ENCODE data around the gene PORCN. TPM values are rescaled to one million over a fixed set of nuclear protein-coding genes. Genes with fewer than 3 reads are reported as not detected.

The PORCN gene
- total and polyA plus RNA-seq, 2 donors (not counting 3 experiments of a cell fraction or from before 2014, with no cell fraction given): 7.6 to 21.0 TPM

GRCh38 chrX:48559636-48560035, 50.8 kb downstream of the PORCN start:
- DNase-seq (ENCODE audit: low read depth, low spot score) (no peak), FAIRE-seq (no peak)
- no peaks in the 10 kb centered on the region for H3K27me3 ChIP-seq (ENCODE audit: control insufficient read depth in 2 of 2, insufficient read depth in 2 of 2, low read length in 2 of 2)
- no peak overlapping the region for H3K4me2 ChIP-seq (ENCODE audit: insufficient read depth, low read length)
- POLR2A ChIA-PET: no interaction called here
- H3K9ac ChIP-seq (replicated peaks; ENCODE audit: extremely low read depth, insufficient read depth, low read length): no peak overlapping the region
- H3K4me1 ChIP-seq (ENCODE audit: control insufficient read depth, extremely low read depth, insufficient read depth, low read length): peaks cover 2% of the 10 kb centered on the region
- H3K4me3 ChIP-seq (replicated peaks in 1 of 3; ENCODE audit: insufficient read depth in 1 of 3, low read depth in 1 of 3, low read length in 3 of 3): no peak overlapping the region
- H3K36me3 ChIP-seq (ENCODE audit: control insufficient read depth in 2 of 2, extremely low read depth in 1 of 2, insufficient read depth in 2 of 2, low read length in 2 of 2): peaks cover 0 to 7% of the 10 kb centered on the region in 2 experiments
- TF ChIP-seq CTCF (IDR thresholded peaks at IDR 0.05; ENCODE audit: extremely low read depth in 1 of 2, insufficient read depth in 1 of 2, low read depth in 1 of 2, low read length in 2 of 2): no peak
- TF ChIP-seq JUN (IDR thresholded peaks at IDR 0.05; ENCODE audit: borderline replicate concordance, insufficient read depth, insufficient read length, low read depth): no peak
- TF ChIP-seq EZH2 (IDR thresholded peaks at IDR 0.05; ENCODE audit: borderline replicate concordance, low read depth, low read length, severe bottlenecking): no peak
- no peak for TF ChIP-seq FOS (IDR thresholded peaks at IDR 0.05; ENCODE audit: borderline replicate concordance, insufficient read depth, low read length)
- TF ChIP-seq POLR2A (IDR thresholded peaks at IDR 0.05; ENCODE audit: low read depth, low read length): no peak
- no peak for TF ChIP-seq GATA2 (IDR thresholded peaks at IDR 0.05; ENCODE audit: insufficient read depth, insufficient read length, low read depth, low read length)
- TF ChIP-seq POLR2AphosphoS5 (IDR thresholded peaks at IDR 0.05; ENCODE audit: insufficient read depth, low read depth, low read length): no peak
- no peaks in the 10 kb centered on the region for H4K20me1 ChIP-seq (replicated peaks; ENCODE audit: control insufficient read depth, extremely low read depth, insufficient read depth, low read length)
- H3K79me2 ChIP-seq (ENCODE audit: control insufficient read depth, insufficient read depth, low read length): no peaks in the 10 kb centered on the region
- H3K27ac ChIP-seq (ENCODE audit: insufficient read depth, low read depth, low read length): no peak overlapping the region
- dilution Hi-C loops (cut with MboI; ENCODE audit: extremely low pct_ligation_motif_present, low sequenced_read_pairs) (no loop called here), intact Hi-C loops (cut with micrococcal nuclease) (no loop called here)
- no peak overlapping the region for H2AFZ ChIP-seq (ENCODE audit: low read depth, low read length)
- CTCF ChIA-PET: no interaction called here
- no peaks in the 10 kb centered on the region for H3K9me1 ChIP-seq (replicated peaks; ENCODE audit: control insufficient read depth, extremely low read depth, insufficient read depth, low read length)
- no TSS peak for BruUV-seq (replicated peaks)
- H3K9me3 ChIP-seq (replicated peaks; ENCODE audit: control insufficient read depth, insufficient read depth, low read length): no peaks in the 10 kb centered on the region
